Caco-2 (cell line): ENCODE data around the gene TIAM1. TPM values are rescaled to one million over a fixed set of nuclear protein-coding genes. Genes with fewer than 3 reads are reported as not detected.

ENCODE experiments used
- BruUV-seq: library from RNA; stranded (reverse); fragments of 400-500 nt; replicated peaks from 2 replicates; lab custom pipeline; 2021; lab: Mats Ljungman, UMichigan
- CTCF ChIA-PET: fragments of 300-600 bp; sonication (Branson Sonifier 250); formaldehyde crosslinking; loops from one replicate; lab custom pipeline; 2022; ENCODE audit warnings: antibody characterized with exemption; lab: Charles Lee
- POLR2A ChIA-PET: fragments of 300-600 bp; sonication (Branson Sonifier 250); formaldehyde crosslinking; loops from one replicate; lab custom pipeline; 2022; ENCODE audit warnings: antibody characterized with exemption; lab: Charles Lee
- DNase-seq, 2 experiments: peaks; one replicate each; pipeline versions ENCODE4 v3.0.0 to v3.0.0-alpha.2; 2020 to 2022
- H3K27me3 ChIP-seq: replicated peaks from 2 replicates; pipeline ENCODE4 v1.6.0; 2011; ENCODE audit warnings: low read length; ENCODE audit not compliant: control insufficient read depth, insufficient read depth
- H3K36me3 ChIP-seq: 2 replicates; pipeline ENCODE4 v1.5.1; 2011; ENCODE audit warnings: low read length; ENCODE audit not compliant: control insufficient read depth, insufficient read depth
- H3K4me1 ChIP-seq: fragments of 250-450 bp; sonication (Bioruptor Pico); 2 replicates; pipeline ENCODE4 v1.5.1; 2020; ENCODE audit warnings: mild to moderate bottlenecking
- H3K4me3 ChIP-seq: 2 replicates; pipeline ENCODE4 v1.5.1; 2011; ENCODE audit warnings: low read depth, mild to moderate bottlenecking, control low read depth, low read length
- H3K9me3 ChIP-seq: fragments of 250-450 bp; sonication (Bioruptor Pico); 2 replicates; pipeline ENCODE4 v1.5.1; 2020; ENCODE audit warnings: mild to moderate bottlenecking, moderate library complexity
- H3K27ac Mint-ChIP-seq: one replicate; pipeline ENCODE4 v1.8.0; 2022; ENCODE audit warnings: mixed read lengths; ENCODE audit not compliant: unreplicated experiment
- H3K27me3 Mint-ChIP-seq: one replicate; pipeline ENCODE4 v1.8.0; 2022; ENCODE audit warnings: mixed read lengths; ENCODE audit not compliant: insufficient read depth, unreplicated experiment
- H3K36me3 Mint-ChIP-seq: one replicate; pipeline ENCODE4 v1.8.0; 2022; ENCODE audit warnings: mild to moderate bottlenecking, mixed read lengths; ENCODE audit not compliant: insufficient read depth, unreplicated experiment
- H3K4me1 Mint-ChIP-seq: one replicate; pipeline ENCODE4 v1.8.0; 2022; ENCODE audit warnings: low read depth, mixed read lengths; ENCODE audit not compliant: unreplicated experiment
- H3K4me3 Mint-ChIP-seq: one replicate; pipeline ENCODE4 v1.8.0; 2022; ENCODE audit warnings: mild to moderate bottlenecking, moderate library complexity, mixed read lengths; ENCODE audit not compliant: unreplicated experiment
- H3K9me3 Mint-ChIP-seq: one replicate; pipeline ENCODE4 v1.8.0; 2022; ENCODE audit warnings: mixed read lengths; ENCODE audit not compliant: unreplicated experiment
- CTCF ChIP-seq, 2 experiments: fragments of 200-600 bp in 1 of 2; IDR thresholded peaks; 1 replicate in 1 of 2; 2 replicates in 1 of 2; pipeline versions ENCODE4 v1.5.1 to v1.8.0; 2011 to 2022; ENCODE audit warnings: antibody characterized with exemption in 1 of 2, control low read depth in 1 of 2, inconsistent platforms in 1 of 2, low read depth in 1 of 2, low read length in 1 of 2, mild to moderate bottlenecking in 1 of 2, moderate library complexity in 1 of 2; ENCODE audit not compliant: insufficient read depth in 1 of 2, severe bottlenecking in 1 of 2, unreplicated experiment in 1 of 2
- intact Hi-C: fragments of 100-400 bp; cut with micrococcal nuclease; formaldehyde crosslinking; loops from one replicate; pipeline ENCODE4 v1.10.0; 2022; ENCODE audit not compliant: unreplicated experiment
- total RNA-seq: library from RNA; stranded (reverse); gene quantifications from 2 replicates; pipeline ENCODE4 v1.2.3, GENCODE V29; 2022

TIAM1 gene
- total RNA-seq, 1 experiment from 2014 or later, result 5.2 TPM

GRCh38 chr21:31161157-31161556 is 182.9 kb downstream of the TIAM1 start:
- no peaks in the 10 kb centered on the region for H3K27me3 ChIP-seq
- no peaks in the 10 kb centered on the region for H3K4me1 ChIP-seq
- no peak overlapping the region for H3K4me3 Mint-ChIP-seq
- H3K27ac Mint-ChIP-seq, result no peak overlapping the region
- peaks cover 11% of the 10 kb centered on the region for H3K9me3 ChIP-seq
- BruUV-seq, result no TSS peak
- H3K4me1 Mint-ChIP-seq, result no peaks in the 10 kb centered on the region
- no peaks in the 10 kb centered on the region for H3K36me3 ChIP-seq
- no peak for TF ChIP-seq CTCF (IDR thresholded peaks at IDR 0.05; ENCODE audit: insufficient read depth in 1 of 2, low read depth in 1 of 2, low read length in 1 of 2, severe bottlenecking in 1 of 2, unreplicated experiment in 1 of 2)
- H3K9me3 Mint-ChIP-seq, result peaks cover under 1% of the 10 kb centered on the region
- H3K27me3 Mint-ChIP-seq, result no peaks in the 10 kb centered on the region
- intact Hi-C loops, result no loop called here
- no peak overlapping the region for H3K4me3 ChIP-seq
- POLR2A ChIA-PET, result no interaction called here
- no peak for DNase-seq
- CTCF ChIA-PET, result no interaction called here
- H3K36me3 Mint-ChIP-seq, result peaks cover 5% of the 10 kb centered on the region

GRCh38 chr21:31159808-31160207 is 184.3 kb downstream of the TIAM1 start:
- no peak overlapping the region for H3K4me3 ChIP-seq
- DNase-seq, result no peak
- no peaks in the 10 kb centered on the region for H3K4me1 ChIP-seq
- no peak for TF ChIP-seq CTCF (IDR thresholded peaks at IDR 0.05; ENCODE audit: insufficient read depth in 1 of 2, low read depth in 1 of 2, low read length in 1 of 2, severe bottlenecking in 1 of 2, unreplicated experiment in 1 of 2)
- H3K27me3 ChIP-seq, result no peaks in the 10 kb centered on the region
- H3K4me3 Mint-ChIP-seq, result no peak overlapping the region
- H3K27me3 Mint-ChIP-seq, result no peaks in the 10 kb centered on the region
- ChIA-PET CTCF (no interaction called here), POLR2A (no interaction called here)
- peaks cover 8% of the 10 kb centered on the region for H3K9me3 Mint-ChIP-seq
- intact Hi-C loops, result no loop called here
- H3K36me3 ChIP-seq, result no peaks in the 10 kb centered on the region
- H3K4me1 Mint-ChIP-seq, result no peaks in the 10 kb centered on the region
- BruUV-seq, result no TSS peak
- H3K9me3 ChIP-seq, result peaks cover 11% of the 10 kb centered on the region
- no peak overlapping the region for H3K27ac Mint-ChIP-seq
- peaks cover 5% of the 10 kb centered on the region for H3K36me3 Mint-ChIP-seq

DNA sequence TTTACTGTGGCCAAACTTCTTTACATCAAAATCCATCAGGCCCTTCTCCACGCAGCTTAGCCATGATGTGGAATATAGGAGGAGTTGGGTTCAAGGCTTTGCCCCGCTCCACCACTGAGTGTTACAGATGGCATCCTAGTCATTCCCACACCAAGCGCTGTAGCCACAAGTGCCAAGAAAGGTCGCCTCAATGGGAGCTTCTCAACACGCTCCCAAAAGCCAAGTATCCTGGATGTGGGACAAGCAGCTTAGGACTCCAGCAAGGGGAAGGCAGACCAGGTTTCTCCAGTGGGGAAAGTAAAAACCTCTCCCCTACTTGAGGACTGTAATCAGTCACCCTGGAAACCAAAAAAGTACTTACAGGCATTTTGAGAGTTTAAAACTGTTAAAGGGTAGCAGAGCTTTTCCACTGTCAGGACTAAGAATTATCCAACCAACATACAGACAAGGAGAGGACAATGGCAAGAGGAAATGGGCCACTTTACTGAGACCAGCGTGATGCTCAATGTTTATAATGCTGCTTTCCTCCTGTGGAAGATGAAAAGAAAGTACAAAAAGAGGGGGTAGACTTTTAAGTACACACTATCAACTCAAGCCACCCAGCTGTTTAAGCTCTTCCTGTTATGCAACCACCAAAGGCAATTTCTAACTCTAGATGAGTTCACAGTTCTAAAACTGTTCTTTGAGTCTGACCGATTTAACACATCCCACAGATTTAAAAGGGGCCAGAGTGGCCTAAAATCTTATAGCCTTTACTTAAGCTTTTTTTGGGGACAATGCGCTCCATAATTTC is 185.1 kb downstream of the TIAM1 start:
- intact Hi-C loops, result no loop called here
- Mint-ChIP-seq H3K36me3 (peaks cover 5% of the 10 kb centered on the region), H3K4me1 (no peaks in the 10 kb centered on the region), H3K27me3 (no peaks in the 10 kb centered on the region), H3K27ac (no peak overlapping the region), H3K4me3 (no peak overlapping the region), H3K9me3 (peaks cover 8% of the 10 kb centered on the region)
- BruUV-seq, result no TSS peak
- TF ChIP-seq CTCF (IDR thresholded peaks at IDR 0.05; ENCODE audit: insufficient read depth in 1 of 2, low read depth in 1 of 2, low read length in 1 of 2, severe bottlenecking in 1 of 2, unreplicated experiment in 1 of 2), result no peak
- H3K9me3 ChIP-seq, result peaks cover 11% of the 10 kb centered on the region
- H3K27me3 ChIP-seq, result no peaks in the 10 kb centered on the region
- CTCF ChIA-PET, result no interaction called here
- H3K4me1 ChIP-seq, result no peaks in the 10 kb centered on the region
- POLR2A ChIA-PET, result no interaction called here
- H3K4me3 ChIP-seq, result no peak overlapping the region
- no peak for DNase-seq
- no peaks in the 10 kb centered on the region for H3K36me3 ChIP-seq
